Hematopoietic multipotent progenitor cell (in vitro differentiated cells): Measurements from ENCODE around the gene SPTBN4. TPM values are rescaled to one million over a fixed set of nuclear protein-coding genes. Genes with fewer than 3 reads are reported as not detected.
"Not testable (repeated sequence)": the region's sequence is repeated elsewhere in the genome, so short reads cannot be mapped to it uniquely, and the experiment has no call there.

Experiments used
- DNase-seq, 3 donors: peaks; one replicate each; pipeline ENCODE4 v3.0.0-alpha.2; 2011 to 2015; ENCODE audit warnings: low read depth in 2 of 3, low spot score in 2 of 3
- total RNA-seq: library from RNA; depleted of rRNA; stranded (reverse); fragments of >200 nt; gene quantifications from one replicate; pipeline ENCODE4 v1.2.3, GENCODE V29; 2012

The SPTBN4 gene
- total RNA-seq, 1 donor, result 0.27 TPM

DNA sequence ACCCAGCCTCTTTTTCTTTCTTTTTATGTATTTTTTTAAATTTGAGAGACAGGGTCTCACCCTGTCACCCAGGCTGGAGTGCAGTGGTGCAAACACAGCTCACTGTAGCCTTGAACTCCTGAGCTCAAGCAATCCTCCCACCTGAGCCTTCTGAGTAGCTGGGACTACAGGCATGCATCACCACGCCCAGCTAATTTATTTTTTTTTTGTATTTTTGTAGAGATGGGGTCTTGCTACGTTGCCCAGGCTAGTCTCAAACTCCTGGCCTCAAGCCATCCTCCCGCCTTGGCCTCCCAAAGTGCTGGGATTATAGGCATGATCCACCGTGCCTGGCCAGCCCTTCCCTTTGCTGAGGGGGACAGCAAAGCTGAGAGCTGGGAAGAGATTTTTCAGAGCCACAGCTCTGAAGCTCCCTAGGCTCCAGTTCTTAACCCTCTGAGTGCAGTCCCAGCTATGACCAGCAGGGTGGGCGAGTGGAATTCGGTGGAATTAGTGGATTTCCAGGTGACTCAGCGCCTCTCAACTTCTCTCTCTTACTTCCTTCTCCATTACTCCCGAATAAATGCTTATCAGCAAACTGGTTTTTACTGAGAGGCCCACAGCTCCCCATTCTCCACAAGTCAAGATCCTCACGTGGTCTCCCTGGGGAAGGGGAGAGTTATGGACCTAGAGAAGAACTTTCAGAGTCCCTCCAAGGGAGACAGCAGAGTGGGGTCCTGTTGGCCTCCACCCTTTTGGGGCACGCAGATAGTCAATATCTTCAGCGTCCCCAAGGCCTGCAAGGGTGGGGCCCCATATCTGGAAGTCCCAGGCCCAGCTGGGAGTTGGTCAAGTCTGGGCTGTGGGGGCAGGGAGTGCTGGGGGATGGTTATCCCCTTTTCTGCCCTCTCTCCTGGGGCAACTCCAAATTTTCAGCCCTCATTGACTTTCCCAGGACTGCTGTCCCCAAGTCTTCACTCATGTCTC lies 2.5 kb upstream of the SPTBN4 start:
- peak; percentile 37 to 84 (median 76) for DNase-seq

DNA sequence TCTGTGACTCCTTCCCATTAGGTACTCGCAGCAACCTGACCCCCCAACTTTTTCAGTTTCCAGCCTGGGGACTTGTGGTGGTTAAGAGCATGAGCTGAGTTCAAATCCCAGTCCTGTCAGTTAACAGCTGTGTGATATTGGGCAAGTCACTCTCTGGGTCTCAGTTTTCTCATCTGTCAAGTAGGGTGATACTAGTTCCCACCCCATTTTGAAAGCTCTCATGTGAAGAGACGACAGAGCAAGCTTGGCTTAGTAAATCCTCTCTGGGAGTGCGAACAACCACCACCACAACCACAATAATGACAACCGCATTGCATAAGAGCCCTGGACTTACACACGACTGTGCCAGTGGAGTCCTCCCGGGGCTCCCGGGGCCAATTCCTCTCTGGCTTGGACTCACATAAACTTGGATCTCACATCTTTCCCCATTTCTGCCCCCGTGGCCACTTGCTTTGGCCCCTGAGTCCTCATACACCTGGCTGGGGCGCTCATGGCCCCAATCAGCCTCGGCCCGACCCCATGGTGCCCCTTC lies 1.7 kb upstream of the SPTBN4 start:
- DNase-seq, result peak in 2 of 3 donors; percentile 51 to 58

DNA sequence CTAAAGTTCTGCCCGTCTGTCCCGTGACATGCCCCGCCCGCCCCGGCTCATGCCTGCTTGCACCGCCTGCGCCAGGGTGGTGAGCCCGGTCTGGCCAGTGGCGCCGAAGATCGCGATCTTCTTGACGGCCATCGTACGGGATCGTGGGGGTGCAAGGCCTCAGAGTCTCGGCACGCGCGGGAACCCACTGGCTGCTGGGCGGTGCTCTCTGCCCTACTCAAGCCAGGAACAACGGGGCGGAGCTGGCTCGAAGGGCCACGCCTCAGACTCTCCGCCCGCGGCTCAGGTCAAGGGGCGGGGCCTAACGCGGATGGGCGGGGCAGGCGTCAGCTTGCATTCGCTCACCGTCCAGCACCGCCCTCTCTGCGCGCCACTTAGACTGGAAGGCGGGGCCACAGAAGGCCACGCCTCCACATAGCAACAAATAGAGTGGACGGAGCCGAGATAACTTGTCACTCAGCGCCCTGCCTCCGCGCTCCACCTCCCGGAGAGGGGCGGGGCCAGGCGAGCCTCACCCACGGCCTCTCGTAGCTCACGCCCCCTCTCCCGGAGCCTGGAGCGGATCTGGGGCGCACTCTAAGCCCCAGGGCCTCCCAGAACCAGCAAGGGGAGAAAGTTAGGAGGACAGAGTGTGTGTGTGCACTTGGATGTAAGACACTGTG lies 1.1 kb upstream of the SPTBN4 start, which contains the start of gene BLVRB:
Gene BLVRB, minus strand, starts transcription at position 189 of the 662 bp plus-strand sequence. Its CDS starts 57 bp downstream, at position 132.
- DNase-seq, result peak; percentile 99 to 100 (median 99)

DNA sequence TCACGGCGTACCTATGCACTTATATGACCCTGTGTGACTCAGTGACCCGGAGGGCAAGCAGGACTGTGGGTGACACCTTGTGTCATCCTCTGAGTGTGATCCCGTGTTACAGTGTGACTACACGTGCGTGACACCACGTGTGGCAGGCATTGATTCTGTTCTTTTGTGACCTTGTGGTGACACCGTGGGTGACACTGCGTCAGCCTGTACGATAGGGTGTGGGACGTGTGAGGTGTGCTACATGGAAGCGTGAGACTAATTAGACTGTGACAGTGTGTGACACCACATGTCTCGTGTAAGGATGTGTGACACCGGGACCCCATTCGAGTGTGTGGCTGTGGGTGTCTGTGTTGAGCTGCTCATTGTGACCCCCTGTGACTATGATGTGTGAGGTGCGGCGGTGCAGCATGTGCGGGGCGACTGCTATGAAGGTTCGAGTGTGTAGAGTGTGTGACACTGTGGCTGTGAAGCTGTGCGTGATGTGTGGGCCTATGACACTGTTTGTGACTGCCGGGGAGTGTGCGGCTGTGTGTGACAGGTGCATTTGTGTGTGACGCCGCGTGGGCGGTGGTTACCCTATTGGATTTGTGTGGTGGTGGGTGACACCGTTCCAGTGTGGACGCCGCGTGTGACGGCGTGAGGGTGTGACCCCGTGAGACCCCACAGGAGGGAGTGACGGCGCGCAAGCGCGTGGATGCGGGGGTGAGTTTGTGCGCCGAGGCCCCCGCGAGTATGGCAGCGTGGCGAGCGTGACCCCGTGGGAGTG lies 399 bp upstream of the SPTBN4 start:
- peak in 1 of 3 donors; percentile 31 for DNase-seq

DNA sequence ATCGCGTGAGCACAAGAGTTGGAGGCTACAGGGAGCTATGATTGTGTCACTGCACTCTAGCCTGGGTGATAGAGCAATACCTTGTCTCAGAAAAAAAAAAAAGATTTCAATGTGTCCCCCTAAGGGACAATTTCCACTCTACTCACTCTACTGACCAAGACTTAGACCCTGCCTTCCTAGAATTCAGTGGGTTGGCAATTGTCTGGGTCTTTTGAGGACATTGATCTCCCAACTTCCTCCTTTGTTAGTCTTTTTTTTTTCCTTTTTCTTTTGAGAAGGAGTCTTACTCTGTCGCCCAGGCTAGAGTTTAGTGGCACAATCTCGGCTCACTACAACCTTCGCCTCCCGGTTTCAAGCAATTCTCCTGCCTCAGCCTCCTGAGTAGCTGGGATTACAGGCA lies 2.2 kb downstream of the SPTBN4 start:
- no peak for DNase-seq

DNA sequence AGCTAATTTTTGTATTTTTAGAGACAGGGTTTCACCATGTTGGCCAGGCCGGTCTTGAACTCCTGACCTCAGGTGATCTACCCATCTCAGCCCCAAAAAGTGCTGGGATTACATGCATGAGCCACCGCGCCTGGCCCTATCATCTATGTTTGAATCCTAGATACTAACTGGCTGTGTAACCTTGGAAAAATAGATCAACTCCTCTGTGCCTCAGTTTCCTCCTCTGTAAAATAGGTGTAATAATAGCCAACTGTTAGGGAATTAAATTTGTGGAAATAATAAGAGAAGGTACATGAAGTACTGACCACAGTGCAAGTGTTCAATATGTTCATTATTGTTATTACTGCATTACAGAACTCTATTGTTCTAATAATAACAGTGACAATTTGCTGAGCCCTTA lies 4.3 kb downstream of the SPTBN4 start:
- DNase-seq, result no peak

DNA sequence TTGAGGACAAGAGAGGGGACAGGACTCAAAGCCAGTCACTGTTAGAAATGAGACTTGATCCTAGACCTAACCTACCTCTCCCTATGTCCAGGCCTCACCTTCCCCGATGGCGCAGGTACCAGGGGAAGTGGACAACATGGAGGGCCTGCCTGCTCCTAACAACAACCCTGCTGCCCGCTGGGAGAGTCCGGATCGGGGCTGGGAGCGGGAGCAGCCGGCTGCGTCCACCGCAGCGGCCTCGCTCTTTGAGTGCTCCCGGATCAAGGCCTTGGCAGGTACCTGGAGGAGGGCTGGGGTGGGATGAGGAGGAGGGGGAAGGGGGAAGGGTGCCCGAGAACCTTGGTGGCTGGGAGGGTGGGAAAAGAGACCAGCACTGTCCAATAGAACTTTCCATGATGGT lies 5.7 kb downstream of the SPTBN4 start:
- DNase-seq, result no peak

DNA sequence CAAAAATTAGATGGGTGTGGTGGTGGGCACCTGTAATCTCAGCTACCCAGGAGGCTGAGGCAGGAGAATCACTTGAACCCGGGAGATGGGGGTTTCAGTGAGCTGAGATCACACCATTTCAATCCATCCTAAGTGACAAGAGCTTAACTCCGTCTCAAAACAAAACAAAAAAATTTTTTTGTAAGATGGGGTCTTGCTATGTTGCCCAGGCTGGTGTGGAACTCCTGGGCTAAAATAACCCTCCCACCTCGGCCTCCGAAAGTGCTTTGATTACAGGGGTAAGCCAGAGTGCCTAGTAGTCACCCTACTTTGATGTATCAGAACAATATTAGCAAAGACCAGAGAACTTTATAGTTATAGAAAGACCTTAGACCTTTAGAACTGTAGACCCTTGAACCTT lies 7.9 kb downstream of the SPTBN4 start:
- DNase-seq, result no peak

DNA sequence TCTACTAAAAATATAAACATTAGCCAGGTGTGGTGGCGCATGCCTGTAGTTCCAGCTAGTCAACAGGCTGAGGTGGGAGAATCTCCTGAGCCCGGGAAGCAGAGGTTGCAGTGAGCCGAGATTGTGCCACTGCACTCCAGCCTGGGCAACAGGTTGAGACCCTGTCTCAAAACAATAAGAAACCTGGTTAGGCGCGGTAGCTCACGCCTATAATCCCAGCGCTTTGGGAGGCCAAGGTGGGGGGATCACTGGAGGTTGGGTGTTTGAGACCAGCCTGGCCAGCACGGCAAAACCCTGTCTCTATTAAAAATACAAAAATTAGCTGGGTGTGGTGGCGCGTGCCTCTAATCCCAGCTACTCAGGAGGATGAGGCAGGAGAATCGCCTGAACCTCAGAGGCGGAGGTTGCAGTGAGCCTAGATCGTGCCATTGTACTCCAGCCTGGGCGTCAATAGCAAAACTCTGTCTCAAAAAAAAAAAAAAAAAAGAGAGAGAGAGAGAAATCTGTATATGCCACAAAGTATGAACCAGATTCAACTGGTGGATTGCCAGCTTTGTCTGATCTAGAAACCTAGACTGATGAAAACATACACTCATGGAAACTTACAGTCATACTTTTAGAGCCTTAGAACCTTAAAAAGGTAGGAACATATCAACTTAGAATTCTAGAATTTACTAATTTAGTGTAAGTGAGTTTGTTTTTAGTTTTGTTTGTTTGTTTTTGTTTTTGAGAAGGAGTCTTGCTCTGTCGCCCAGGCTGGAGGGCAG lies 9.3 kb downstream of the SPTBN4 start:
- not testable (repeated sequence) for DNase-seq

DNA sequence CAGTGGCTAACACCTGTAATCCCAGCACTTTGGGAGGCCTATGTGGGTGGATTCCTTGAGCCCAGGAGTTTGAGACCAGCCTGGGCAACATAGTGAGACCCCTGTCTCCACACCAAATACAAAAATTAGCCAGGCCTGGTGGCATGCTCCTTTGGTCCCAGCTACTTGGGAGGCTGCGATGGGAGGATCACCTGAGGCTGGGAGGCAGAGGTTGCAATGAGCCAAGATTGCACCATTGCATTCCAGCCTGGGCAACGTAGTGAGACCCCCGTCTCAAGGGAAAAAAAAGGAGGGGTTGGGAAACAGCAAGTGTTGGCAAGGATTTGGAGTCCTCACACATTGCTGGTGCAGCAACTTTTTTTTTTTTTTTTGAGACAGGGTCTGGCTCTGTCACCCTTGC lies 19.2 kb downstream of the SPTBN4 start:
- DNase-seq, result no peak

DNA sequence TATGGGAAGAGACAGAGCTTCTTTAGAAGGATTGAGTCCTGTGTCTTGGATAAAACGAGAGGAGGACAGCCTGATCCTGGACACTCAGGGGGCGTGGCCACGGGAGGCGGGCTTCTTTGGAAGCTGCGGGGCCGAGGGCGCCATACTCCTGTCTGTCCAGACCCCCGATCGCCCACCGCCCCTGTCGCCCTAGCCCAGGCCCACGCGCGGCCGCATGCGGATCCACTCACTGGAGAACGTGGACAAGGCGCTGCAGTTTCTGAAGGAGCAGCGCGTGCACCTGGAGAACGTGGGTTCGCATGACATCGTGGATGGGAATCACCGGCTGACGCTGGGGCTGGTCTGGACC lies 23.1 kb downstream of the SPTBN4 start:
- no peak for DNase-seq

DNA sequence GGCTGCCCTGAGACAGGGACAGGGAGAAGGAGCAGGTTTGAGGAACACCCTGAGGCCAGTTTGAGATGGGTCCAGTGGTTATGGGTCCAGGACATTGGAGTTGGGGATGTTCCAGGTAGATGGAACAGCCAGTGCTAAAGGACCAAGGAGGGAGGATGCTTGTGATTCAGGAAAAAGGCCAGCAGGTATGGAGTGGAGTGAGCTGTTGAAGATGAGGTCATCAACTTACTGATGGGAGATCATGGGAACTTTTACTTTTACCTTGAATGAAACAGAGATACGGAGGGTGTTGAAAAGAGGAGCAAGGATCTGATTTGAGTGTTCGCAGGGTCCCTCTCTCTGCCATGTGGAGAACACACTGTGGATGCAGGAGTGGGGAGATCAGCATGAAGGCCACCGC lies 25.5 kb downstream of the SPTBN4 start:
- DNase-seq, result no peak

DNA sequence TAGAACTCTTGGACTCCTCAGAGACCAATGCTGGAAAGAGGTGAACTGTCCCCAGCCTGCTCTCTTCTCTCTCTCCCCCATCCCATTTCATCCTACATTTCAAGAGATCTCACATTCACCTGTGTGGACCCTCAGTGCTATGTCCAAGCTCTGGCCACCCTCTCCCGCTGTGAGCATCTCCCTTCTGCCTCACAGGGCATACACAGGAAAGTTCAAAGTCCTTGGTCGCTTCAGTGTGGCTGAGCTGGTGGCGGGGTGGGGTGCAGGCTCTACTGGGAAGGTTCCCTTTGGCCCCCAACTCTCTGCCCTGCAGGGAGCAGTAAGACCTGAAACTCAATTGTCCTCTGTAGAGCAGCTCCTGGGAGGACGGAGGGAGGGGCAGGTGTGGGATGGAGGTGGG lies 27.0 kb downstream of the SPTBN4 start:
- DNase-seq, result no peak

DNA sequence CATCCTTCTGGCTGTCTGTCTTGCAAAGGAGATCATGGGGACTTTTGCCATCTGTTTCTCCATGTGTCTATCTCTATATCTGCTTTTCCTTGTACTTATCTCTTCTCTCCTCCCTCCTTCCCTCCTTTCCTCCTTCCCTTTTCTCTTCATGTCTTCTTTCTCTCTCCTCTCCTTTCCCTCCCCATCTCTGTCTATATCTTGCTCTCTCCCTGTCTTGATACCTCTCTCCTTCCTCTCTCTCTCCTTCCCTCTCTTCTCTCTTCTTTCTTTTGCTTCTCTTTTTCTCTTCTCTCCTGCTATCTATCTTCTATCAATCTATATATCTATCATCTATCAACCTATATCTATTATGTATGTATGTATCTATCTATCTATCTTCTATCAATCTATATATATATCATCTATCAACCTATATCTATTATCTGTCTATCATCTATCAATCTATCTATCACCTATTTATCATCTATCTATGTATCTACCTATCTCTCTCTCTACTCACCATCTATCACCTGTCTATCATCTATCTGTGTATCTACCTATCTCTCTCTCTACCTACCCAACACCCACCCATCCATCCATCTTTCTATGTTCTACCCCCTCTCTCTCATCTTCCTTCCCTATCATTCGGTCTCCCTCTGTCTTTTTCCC lies 27.5 kb downstream of the SPTBN4 start:
- no peak for DNase-seq

DNA sequence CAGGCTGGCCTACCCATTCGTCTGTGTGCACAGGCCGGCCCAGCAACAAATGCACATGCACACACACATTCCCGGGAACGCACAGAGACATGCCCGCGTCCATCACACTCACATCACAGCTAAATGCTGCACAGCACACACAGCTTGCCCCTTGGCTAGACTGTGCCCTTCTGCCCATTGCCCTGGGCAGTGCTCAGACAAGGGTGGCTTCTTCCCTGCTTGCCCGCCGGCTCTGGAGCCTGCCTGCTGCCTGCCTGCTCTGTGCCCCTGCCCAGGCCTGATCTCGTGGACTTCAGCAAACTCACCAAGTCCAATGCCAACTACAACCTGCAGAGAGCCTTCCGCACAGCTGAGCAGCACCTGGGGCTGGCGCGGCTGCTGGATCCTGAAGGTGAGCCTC lies 30.4 kb downstream of the SPTBN4 start:
- no peak for DNase-seq

DNA sequence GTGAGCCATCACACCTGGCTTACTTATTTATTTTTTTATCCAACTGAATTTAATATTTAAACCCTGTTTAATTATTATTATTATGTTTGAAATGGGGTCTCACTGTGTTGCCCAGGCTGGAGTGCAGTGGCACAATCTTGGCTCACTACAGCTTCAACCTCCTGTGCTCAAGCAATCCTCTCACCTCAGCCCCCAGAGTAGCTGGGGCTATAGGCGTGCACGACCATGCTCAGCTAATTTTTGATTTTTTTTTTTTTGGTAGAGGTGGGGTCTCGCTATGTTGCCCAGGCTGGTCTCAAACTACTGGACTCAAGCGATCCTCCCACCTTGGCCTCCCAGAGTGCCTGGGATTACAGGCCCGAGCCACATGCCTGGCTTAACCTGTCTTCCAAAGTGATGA lies 32.5 kb downstream of the SPTBN4 start:
- no peak for DNase-seq

DNA sequence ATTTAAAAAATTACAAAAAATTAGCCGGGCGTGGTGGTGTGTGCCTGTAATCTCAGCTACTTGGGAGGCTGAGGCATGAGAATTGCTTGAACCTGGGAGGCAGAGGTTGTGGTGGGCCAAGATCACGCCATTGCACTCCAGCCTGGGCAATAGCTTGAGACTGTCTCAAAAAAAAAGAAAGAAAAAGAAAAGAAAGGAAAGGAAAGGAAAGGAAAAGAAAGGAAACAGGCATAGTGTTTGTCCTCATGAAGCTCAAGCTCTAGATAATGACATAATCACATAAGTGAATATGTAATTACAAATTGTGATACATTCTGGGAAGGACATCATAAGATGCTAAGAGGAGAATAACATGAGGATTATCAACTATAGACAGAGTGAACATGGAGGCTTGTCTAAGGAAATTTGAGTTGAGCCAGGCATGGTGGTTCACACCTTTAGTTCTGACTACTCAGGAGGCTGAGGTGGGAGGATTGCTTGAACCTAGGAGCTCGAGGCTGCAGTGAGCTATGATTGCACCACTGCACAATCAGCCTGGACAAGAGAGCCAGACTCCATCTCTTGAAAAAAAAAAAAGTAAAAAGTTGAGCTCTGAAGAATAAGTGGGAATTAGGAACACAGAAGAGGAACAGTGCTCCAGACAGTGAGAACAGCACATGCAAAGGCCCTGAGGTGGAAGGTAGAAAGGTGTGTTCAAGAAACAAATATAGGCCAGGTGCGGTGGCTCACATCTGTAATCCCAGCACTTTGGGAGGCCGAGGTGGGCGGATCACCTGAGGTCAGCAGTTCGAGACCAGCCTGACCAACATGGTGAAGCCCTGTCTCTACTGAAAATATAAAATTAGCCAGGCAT lies 34.1 kb downstream of the SPTBN4 start:
- DNase-seq, result not testable (repeated sequence)

DNA sequence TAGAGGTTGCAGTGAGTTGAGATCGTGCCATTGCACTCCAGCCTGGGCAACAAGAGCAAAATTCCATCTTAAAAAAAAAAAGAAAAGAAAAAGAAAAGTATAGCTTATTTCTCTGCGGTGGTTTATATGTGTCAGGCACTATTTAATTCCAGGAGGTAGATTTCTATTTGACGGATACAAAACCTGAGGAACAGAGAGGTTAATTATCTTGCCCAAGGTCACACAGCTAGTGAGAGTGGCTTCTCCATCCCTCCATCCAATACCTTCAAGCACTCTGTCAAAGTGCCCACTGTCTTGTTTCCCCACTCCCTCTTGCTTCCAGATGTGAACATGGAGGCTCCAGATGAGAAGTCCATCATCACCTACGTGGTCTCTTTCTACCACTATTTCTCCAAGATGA lies 34.8 kb downstream of the SPTBN4 start:
- no peak for DNase-seq

DNA sequence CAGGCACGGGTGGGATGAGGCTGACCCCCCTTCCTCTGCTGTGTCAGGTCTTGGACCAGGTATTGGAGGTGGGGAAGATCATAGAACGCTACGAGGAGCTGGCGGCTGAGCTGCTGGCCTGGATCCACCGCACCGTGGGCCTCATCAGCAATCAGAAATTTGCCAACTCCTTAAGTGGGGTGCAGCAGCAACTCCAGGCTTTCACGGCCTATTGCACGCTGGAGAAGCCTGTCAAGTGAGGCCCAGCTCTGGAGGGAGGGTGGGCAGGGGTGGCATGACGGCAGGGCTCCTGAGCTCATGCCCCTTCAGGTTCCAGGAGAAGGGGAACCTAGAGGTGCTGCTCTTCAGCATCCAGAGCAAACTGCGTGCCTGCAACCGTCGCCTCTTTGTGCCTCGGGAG lies 35.3 kb downstream of the SPTBN4 start:
- DNase-seq, result no peak
